Kidney epithelial cell (primary cell): Measurements from ENCODE around the gene ALG13. TPM values are rescaled to one million over a fixed set of nuclear protein-coding genes. Genes with fewer than 3 reads are reported as not detected.
A peak's percentile ranks its signal among the peaks of the same experiment; 100 is the strongest.

Source experiments
- DNase-seq: peaks from one replicate; pipeline ENCODE4 v3.0.0-alpha.2; 2010; ENCODE audit warnings: low read depth
- H3K27me3 ChIP-seq: 2 replicates; pipeline ENCODE4 v1.6.0; 2011; ENCODE audit warnings: low read length; ENCODE audit not compliant: control insufficient read depth, insufficient read depth
- H3K36me3 ChIP-seq: 2 replicates; pipeline ENCODE4 v1.5.1; 2011; ENCODE audit warnings: low read length; ENCODE audit not compliant: control insufficient read depth, insufficient read depth
- H3K4me3 ChIP-seq: 2 replicates; pipeline ENCODE4 v1.5.1; 2011; ENCODE audit warnings: low read depth, mild to moderate bottlenecking, control low read depth, low read length
- total RNA-seq: library from RNA; depleted of rRNA; stranded (reverse); fragments of >200 nt; gene quantifications from 2 replicates; pipeline ENCODE4 v1.2.3, GENCODE V29; 2015
- TF ChIP-seq, protein P1 (sequence below): IDR thresholded peaks from 2 replicates; pipeline ENCODE4 v1.5.1; 2011; ENCODE audit warnings: mild to moderate bottlenecking, moderate library complexity, low read length, control low read depth, inconsistent platforms; ENCODE audit not compliant: insufficient read depth, poor library complexity, severe bottlenecking

ALG13 gene
- total RNA-seq, 1 donor from 2014 or later: 25.2 TPM

DNA sequence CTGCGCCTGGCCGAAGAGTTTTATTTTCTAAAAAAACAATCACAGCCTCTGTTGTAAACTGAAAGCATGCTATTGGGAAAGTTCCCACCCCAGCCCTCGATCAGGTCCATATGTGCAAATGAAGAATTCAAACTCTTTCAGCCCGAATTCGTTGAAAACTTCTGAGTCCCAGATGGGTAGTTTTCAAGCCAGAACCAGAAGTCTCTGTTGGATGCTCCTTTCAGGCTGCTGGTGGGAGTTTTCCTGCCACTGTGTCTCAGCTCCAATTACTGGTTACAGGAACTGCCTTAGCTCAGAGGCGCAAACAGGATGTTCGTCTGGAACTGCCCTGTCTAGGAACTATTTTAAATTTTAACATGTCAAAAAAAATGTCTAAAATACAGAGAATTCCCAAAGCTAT lies 9.3 kb upstream of the ALG13 start:
- no peaks in the 10 kb centered on the region for H3K36me3 ChIP-seq
- H3K4me3 ChIP-seq: no peak overlapping the region
- TF ChIP-seq, protein P1, sequence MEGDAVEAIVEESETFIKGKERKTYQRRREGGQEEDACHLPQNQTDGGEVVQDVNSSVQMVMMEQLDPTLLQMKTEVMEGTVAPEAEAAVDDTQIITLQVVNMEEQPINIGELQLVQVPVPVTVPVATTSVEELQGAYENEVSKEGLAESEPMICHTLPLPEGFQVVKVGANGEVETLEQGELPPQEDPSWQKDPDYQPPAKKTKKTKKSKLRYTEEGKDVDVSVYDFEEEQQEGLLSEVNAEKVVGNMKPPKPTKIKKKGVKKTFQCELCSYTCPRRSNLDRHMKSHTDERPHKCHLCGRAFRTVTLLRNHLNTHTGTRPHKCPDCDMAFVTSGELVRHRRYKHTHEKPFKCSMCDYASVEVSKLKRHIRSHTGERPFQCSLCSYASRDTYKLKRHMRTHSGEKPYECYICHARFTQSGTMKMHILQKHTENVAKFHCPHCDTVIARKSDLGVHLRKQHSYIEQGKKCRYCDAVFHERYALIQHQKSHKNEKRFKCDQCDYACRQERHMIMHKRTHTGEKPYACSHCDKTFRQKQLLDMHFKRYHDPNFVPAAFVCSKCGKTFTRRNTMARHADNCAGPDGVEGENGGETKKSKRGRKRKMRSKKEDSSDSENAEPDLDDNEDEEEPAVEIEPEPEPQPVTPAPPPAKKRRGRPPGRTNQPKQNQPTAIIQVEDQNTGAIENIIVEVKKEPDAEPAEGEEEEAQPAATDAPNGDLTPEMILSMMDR: no peak
- no peak for DNase-seq
- H3K27me3 ChIP-seq: no peaks in the 10 kb centered on the region

DNA sequence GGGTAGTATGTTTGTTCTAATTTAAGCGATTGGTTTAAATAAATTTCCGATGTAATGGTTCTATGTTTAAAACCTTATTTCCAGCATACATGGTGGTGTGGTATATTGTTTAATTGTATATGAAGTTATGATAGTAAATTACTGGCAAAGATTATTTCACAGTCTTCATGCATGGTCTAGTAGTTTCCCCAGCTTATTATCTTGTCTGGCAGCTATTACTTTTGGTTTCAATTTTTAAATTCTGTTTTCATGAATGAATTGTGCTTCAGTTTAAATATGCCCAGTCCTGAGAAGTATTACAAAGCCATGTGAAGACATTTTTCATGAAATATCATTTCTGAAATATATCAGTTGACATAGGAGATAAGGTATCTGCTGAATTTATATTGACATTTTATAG lies 6.3 kb downstream of the ALG13 start:
- Histone ChIP-seq H3K36me3 (no peaks in the 10 kb centered on the region), H3K4me3 (no peak overlapping the region), H3K27me3 (no peaks in the 10 kb centered on the region)
- no peak for DNase-seq
- TF ChIP-seq, protein P1: no peak

GRCh38 chrX:111695297-111695880 lies 14.4 kb downstream of the ALG13 start:
- Histone ChIP-seq H3K27me3 (no peaks in the 10 kb centered on the region), H3K4me3 (no peak overlapping the region), H3K36me3 (no peaks in the 10 kb centered on the region)
- DNase-seq: no peak
- TF ChIP-seq, protein P1: no peak

GRCh38 chrX:111719426-111720210 lies 38.6 kb downstream of the ALG13 start:
- DNase-seq: no peak
- Histone ChIP-seq H3K4me3 (no peak overlapping the region), H3K27me3 (no peaks in the 10 kb centered on the region), H3K36me3 (no peaks in the 10 kb centered on the region)
- TF ChIP-seq, protein P1: peak; percentile 28

- peak; percentile 4 for DNase-seq
- TF ChIP-seq, protein P1: no peak
- Histone ChIP-seq H3K4me3 (no peak overlapping the region), H3K36me3 (no peaks in the 10 kb centered on the region), H3K27me3 (no peaks in the 10 kb centered on the region)
Observed at GRCh38 chrX:111728096-111728495, 47.1 kb downstream of the ALG13 start.
